ENCODE results near the gene MGAM2. TPM values are rescaled to one million over a fixed set of nuclear protein-coding genes. Genes with fewer than 3 reads are reported as not detected.

MGAM2 gene
- total RNA-seq, 1 donor from 2014 or later, result not detected

GRCh38 chr7:142263598-142264380 is 152.3 kb downstream of the MGAM2 start:
- no peaks in the 10 kb centered on the region for H3K27me3 ChIP-seq
- no peak for TF ChIP-seq CTCF (IDR thresholded peaks at IDR 0.05)
- no peak for DNase-seq (ENCODE audit: low spot score in 2 of 2)
- no peak overlapping the region for H3K4me3 ChIP-seq
- no peak overlapping the region for H3K27ac ChIP-seq
- intact Hi-C loops (cut with DNase I), result no loop called here
- no peaks in the 10 kb centered on the region for H3K36me3 ChIP-seq
- H3K9me3 ChIP-seq, result no peaks in the 10 kb centered on the region
- H3K4me1 ChIP-seq, result no peaks in the 10 kb centered on the region

Other genes with a start within 250 kb of the MGAM2 start
- not detected for gene OR9A4, start 195.3 kb upstream of the MGAM2 start, total RNA-seq
- 0.64 TPM for gene CLEC5A, start 164.7 kb upstream of the MGAM2 start, total RNA-seq
- gene TAS2R38, start 137.9 kb upstream of the MGAM2 start, total RNA-seq, result not detected
- gene MGAM, start 115.8 kb upstream of the MGAM2 start, total RNA-seq, result not detected
- not detected for gene PRSS58, start 146.3 kb downstream of the MGAM2 start, total RNA-seq